DMS53 treated with DMSO at 0.1 percent for 48 hours (cell line): Measurements from ENCODE around the gene CR1.
A peak's percentile ranks its signal among the peaks of the same experiment; 100 is the strongest.
"Not testable (repeated sequence)": the region's sequence is repeated elsewhere in the genome, so short reads cannot be mapped to it uniquely, and the experiment has no call there.

Experiments used
- DNase-seq: peaks from one replicate; lab custom pipeline; 2025; ENCODE audit not compliant: unreplicated experiment; lab: John Stamatoyannopoulos, UW

CR1 gene

DNA sequence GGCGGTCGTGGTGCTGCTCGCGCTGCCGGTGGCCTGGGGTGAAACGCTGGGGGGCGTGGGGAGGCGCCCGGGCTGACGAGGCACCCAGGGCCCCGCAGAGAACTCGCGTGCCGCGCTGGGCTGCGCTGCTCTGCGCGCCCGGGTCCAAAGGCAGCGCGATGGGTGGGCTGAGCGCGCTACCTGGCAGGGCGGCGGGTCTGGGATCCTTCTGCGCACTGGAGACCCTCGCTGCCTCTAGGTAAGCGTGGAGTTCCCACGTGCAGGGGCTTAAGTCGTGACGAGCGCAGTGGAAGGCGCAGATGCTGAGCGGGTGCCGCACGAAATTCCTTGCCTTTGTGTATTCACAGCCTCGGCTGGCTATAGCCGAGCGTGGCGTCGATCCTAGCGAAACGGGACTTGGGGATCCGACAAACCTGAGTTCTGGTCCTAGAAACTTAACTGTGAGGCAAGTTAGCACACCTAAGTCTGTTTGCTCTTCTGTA, 173.6 kb downstream of the CR1 start:
- DNase-seq = no peak

DNA sequence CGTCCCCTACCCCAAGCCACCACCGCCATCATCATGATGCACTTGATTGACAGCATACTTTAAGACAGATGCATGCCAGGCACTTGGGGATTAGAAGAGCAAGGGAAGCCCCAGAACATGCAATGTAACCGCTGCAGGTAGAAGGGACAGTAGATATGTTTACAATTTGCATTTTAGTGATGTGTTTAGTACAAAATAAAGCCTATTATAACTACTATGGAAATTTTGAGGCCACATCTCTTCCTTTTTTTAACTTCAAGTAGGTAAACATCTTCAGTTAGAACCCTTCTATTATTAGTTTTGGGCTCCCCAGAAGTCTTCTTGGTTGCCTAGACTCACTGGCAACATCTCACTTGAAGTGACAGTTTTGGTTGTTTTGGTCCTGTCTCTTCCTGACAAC, 174.2 kb downstream of the CR1 start:
- no peak for DNase-seq

DNA sequence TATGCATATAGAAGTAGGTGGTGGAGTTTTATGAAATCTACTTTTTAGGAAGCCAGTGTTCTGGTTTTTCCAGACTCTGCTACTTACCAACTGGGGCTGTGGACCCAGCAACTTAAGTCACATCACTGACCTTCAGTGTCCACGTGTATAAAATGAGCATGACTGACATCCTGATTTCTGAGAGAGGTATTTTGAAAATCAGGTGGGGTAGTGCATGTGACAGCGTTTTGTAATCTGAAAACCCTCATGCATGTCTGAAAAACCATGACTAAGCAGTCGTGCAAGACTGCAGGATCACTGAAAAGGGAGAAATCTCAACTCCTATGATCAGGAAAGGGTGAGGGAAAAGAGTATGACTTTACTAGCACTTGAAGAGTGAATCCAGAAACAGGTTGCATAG, 175.0 kb downstream of the CR1 start:
- DNase-seq = no peak

DNA sequence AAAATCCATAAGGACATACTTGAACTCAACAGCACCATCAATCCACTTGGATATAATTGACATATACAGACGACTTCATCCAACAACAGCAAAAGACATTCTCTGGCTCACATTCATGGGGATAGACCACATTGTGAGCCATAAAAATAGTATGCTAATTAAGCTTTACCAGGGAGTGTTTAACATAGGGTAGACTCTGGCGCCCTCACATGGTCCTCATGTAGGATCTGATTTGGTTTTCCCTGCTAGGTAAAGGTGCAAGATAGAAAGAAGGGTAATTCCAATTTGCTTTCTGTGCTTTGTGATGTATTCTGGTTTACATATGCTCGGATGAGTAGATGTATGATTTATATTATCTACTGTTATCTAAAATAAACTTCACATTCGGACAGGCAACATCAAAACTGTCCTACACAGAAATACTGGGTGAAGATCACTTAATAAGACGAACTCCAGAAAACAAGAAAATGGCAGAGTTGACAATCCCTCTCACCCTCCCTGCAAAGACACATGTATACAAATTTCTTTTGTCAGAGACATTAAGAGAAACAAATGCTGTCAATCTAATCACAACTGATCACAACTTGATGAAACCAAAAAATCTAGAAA, 176.7 kb downstream of the CR1 start:
- DNase-seq = peak; percentile 71

DNA sequence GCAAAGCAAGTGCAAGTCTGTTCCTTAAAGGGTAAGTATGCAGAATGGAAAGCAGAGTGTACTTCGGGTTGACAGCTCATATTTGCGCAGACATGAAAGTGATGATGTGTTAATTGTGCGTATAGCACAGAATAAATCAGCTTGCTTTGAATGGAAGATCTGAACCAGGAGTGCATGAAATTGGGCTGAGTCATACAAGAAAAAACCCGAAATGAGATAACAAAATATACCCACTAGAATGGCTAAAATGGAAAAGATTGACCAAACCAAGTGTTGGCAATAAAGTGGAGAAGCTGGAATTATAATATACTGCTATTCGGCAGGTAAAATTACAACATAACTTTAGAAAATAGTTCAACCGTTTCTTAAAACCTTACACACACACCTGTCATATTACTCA, 177.4 kb downstream of the CR1 start:
- DNase-seq = no peak

DNA sequence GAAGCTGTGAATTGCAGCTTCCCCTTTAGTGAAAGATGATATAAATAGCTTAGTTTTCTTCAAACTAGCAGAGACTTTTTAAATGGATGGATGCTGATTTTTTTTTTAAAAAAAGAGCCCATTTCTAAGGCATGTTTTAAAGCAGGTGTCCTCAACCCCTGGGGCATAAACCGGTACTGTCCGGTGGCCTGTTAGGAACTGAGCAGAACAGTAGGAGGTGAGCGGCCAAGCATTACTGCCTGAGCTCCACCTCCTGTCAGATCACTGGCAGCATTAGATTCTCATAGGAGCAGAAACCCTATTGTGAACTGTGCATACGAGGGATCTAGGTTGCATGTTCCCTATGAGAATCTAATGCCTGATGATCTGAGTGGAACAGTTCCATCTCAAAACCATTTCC, 180.2 kb downstream of the CR1 start:
- no peak for DNase-seq

DNA sequence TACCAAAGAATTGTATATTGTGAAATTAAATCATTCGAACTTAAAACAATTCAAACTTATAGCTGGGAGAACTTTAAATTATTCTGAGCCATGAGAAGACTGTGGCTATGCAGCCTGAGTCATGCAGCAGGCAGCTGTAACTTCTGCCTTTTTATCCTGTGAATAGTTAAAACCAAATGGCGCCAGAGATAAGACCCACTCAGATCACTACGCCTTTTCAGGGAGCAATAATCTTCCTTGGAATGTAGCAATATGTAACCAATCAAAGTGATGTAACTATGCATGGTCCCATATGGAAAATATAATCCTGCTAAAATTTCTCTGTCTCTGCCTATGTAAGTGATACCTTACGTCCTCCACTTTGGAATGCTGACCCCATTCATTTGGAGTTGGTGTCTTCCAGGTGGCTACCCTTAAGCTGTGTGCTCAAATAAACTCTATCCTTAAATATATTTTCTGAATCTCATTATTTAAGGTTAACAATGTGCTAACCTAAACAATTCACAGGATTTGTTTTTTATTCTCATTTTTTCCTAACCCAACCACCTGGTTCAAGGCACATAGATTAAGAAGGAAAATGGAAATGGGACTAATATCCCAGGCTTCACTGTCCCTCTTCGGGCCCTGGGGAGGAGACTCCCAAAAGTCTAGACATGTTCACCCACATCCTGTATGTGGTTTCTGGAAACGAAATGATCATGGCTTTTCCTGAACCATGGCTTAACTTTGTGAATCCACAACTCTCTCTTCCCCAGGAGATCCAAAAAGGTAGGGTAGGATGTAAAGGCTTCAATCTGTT, 184.8 kb downstream of the CR1 start:
- not testable (repeated sequence) for DNase-seq

DNA sequence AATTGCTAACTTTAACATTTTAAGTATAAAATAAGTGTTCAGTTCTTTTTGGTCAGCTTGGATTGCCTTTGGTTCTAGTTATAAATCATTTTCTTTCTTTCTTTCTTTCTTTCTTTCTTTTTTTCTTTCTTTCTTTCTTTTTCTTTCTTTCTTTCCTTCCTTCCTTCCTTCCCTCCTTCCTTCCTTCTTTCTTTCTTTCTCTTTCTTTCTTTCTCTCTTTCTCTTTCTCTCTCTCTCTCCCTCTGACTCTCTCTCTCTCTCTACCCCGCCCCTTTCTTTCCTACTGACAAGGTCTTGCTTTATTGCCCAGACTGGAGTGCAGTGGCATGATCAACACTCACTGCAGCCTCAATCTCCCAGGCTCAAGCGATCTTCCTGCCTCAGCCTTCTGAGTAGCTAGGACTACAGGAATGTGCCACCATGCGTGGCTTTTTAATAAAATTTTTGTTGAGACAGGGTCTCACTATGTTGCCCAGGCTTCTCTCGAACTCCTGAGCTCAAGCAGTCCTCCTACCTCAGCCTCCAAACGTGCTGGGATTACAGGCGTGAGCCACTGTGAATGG, 187.0 kb downstream of the CR1 start:
- not testable (repeated sequence) for DNase-seq

DNA sequence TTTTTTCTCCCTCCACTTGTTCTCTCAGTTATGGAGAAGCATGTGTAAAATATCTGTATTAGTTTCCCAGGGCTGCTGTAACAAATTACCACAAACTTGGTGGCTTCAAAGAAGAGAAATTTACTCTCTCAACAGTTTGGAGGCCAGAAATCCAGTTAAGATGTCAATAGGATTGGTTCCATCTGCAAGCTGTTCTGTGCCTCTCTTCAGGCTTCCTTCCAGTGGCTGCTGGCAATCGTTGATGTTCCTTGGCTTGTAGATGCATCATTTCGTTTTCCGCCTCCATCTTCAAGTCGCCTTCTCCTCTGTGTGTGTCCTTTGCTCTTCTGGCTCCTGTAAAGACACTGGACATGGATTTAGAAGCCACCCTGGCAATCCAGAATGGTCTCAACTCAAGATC, 194.6 kb downstream of the CR1 start:
- DNase-seq = not testable (repeated sequence)

DNA sequence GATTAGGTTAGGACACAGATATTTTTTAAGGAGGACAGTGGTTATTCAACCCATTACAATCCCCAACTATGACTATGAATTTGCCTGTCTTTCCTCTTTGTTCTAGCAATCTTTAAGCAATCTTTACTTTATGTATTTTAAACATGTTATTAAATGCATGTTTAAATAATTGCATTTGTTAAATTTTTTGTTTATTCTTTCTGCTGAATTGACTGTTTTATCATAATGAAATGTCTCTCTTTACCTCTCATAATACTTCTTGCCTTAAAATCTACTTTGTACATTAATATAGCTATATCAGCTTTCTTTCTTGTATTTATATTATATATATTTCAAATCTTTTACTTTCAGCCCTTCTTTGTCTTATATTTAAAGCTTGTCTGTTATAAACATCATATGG, 195.1 kb downstream of the CR1 start:
- no peak for DNase-seq
